ENCODE measurements around the gene SELENON. TPM values are rescaled to one million over a fixed set of nuclear protein-coding genes. Genes with fewer than 3 reads are reported as not detected.

Gene SELENON
- total RNA-seq, 1 donor from 2014 or later = 45.2 TPM

- Histone ChIP-seq H3K27me3 (ENCODE audit: low read depth) (no peaks in the 10 kb centered on the region), H3K36me3 (no peaks in the 10 kb centered on the region), H3K4me3 (no peak overlapping the region), H3K27ac (replicated peaks) (peak overlapping the region; percentile 66), H3K9me3 (replicated peaks) (no peaks in the 10 kb centered on the region), H3K4me1 (peaks cover 51% of the 10 kb centered on the region)
- DNase-seq = no peak
- intact Hi-C loops (cut with micrococcal nuclease) = loop anchor here (2.0 kb wide), 1 partner anchor 187 kb away; no protein-coding TSS in a partner anchor
- no peak for TF ChIP-seq CTCF (IDR thresholded peaks at IDR 0.05; ENCODE audit: borderline replicate concordance)
Observed at GRCh38 chr1:25795946-25796810, 3.8 kb upstream of the SELENON start.

GRCh38 chr1:25796811-25797458 lies 3.1 kb upstream of the SELENON start:
- peak; percentile 87 for DNase-seq
- Histone ChIP-seq H3K9me3 (replicated peaks) (no peaks in the 10 kb centered on the region), H3K27ac (replicated peaks) (peak overlapping the region; percentile 66), H3K4me3 (no peak overlapping the region), H3K4me1 (peaks cover 58% of the 10 kb centered on the region), H3K36me3 (no peaks in the 10 kb centered on the region), H3K27me3 (ENCODE audit: low read depth) (no peaks in the 10 kb centered on the region)
- intact Hi-C loops (cut with micrococcal nuclease) = loop anchor here (2.0 kb wide), 1 partner anchor 188 kb away; no protein-coding TSS in a partner anchor
- TF ChIP-seq CTCF (IDR thresholded peaks at IDR 0.05; ENCODE audit: borderline replicate concordance) = peak; percentile 77

DNA sequence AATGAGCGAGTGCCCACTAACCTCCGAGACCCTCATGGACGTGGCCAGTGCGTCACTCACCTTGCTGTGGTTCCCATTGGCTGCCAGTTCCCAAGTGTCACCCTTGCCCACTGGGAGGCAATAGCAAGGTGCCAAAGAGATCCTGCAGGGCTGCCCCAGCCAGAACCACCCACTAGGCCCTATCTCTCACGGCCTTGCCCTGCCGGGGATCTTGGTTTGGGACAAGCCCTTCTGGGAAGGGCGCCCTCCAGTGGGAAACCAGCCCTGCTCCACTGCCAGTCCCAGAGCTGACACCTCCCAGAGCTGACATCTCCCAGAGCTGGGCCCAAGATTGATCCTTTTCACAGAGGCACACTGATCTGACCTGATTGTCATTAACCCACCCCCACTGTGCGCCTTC lies 2.1 kb upstream of the SELENON start:
- peak overlapping the region; percentile 86 for H3K27ac ChIP-seq (replicated peaks)
- DNase-seq = no peak
- peaks cover 68% of the 10 kb centered on the region for H3K4me1 ChIP-seq
- H3K9me3 ChIP-seq (replicated peaks) = no peaks in the 10 kb centered on the region
- no peaks in the 10 kb centered on the region for H3K36me3 ChIP-seq
- TF ChIP-seq CTCF (IDR thresholded peaks at IDR 0.05; ENCODE audit: borderline replicate concordance) = peak; percentile 56
- no peak overlapping the region for H3K4me3 ChIP-seq
- intact Hi-C loops (cut with micrococcal nuclease) = loop anchor here (2.0 kb wide), 1 partner anchor 189 kb away; no protein-coding TSS in a partner anchor
- H3K27me3 ChIP-seq (ENCODE audit: low read depth) = no peaks in the 10 kb centered on the region

- H3K4me1 ChIP-seq = peaks cover 75% of the 10 kb centered on the region
Observed at GRCh38 chr1:25798666-25799351, 1.2 kb upstream of the SELENON start.

More at GRCh38 chr1:25798666-25799351, 1.2 kb upstream of the SELENON start:
- intact Hi-C loops (cut with micrococcal nuclease) = no loop called here
- TF ChIP-seq CTCF (IDR thresholded peaks at IDR 0.05; ENCODE audit: borderline replicate concordance) = no peak
- Histone ChIP-seq H3K4me3 (no peak overlapping the region), H3K27me3 (ENCODE audit: low read depth) (no peaks in the 10 kb centered on the region), H3K36me3 (no peaks in the 10 kb centered on the region), H3K9me3 (replicated peaks) (no peaks in the 10 kb centered on the region), H3K27ac (replicated peaks) (peak overlapping the region; percentile 86)
- DNase-seq = no peak

All from left ventricle myocardium inferior (tissue), 1 donor.